DMS 273 (cell line): ENCODE data around the gene RAMP2.

Source experiments
- DNase-seq: peaks from one replicate; lab custom pipeline; 2025; ENCODE audit not compliant: unreplicated experiment; lab: John Stamatoyannopoulos, UW

RAMP2 gene

DNA sequence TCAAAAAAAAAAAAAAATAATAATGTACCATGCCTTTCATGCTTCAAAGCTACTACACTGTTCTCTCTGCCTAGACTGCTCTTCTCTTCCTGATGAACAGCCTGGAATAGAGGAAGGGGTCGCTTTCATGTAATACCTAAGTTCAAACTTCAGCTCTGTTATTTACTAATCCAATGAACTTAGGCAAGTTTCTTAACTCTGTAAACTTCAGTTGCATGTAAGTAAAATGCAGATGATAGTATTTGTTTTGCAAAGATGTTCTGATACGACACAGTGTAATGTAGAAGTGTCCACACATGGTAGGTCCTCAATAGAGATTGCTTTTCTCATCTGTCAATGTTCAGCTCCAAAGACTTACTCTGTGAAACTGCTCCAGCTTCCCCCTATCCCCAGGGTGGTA is 30.9 kb downstream of the RAMP2 start:
- no peak for DNase-seq

DNA sequence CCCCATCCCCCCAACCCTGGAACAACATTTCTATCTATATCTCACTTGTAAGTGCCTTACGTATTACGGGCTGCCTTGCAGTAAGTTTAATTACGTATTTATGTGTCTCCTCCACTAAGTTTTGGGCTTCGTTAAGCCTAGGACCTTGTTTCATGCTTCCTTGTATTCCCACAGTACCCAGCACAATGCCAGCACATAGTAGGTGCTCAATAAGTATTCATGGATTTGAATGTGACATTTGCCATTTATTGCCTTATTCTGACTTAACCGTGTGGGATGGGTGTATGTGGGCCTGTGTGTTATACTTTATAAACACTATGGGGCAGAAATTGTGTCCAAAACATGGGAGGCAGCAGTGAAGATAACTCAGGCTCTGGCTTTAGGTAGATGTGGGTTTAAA is 31.5 kb downstream of the RAMP2 start:
- DNase-seq: no peak

DNA sequence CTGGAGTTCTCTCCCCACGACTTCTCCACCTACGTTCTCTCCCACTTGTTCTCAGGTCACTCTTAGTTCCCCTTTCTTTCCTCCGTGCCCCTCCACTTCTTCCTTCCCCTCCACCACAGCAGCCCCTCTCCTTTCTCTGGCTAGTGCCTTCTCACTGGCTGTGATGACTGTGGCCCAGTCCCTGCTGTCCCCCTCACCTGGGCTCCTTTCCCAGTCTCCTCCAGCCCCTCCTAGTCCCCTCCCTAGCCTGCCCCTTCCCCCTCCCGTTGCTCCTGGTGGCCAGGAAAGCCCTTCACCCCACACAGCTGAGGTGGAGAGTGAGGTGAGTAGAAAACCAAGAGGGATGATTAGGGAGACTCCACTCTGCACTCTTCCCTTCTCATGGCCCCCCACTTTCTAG is 34.0 kb downstream of the RAMP2 start:
- no peak for DNase-seq

DNA sequence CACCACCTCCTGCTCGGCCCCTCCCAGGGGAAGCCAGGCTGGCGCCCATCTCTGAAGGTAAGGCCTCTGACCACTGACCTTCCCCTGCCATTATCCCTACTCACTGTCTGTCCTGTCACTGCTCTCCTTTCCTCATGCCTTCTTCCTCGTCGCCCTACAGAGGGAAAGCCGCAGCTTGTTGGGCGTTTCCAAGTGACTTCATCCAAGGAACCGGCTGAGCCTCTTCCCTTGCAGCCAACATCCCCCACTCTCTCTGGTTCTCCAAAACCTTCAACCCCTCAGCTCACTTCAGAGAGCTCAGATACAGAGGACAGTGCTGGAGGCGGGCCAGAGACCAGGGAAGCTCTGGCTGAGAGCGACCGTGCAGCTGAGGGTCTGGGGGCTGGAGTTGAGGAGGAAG is 34.4 kb downstream of the RAMP2 start:
- DNase-seq: no peak

DNA sequence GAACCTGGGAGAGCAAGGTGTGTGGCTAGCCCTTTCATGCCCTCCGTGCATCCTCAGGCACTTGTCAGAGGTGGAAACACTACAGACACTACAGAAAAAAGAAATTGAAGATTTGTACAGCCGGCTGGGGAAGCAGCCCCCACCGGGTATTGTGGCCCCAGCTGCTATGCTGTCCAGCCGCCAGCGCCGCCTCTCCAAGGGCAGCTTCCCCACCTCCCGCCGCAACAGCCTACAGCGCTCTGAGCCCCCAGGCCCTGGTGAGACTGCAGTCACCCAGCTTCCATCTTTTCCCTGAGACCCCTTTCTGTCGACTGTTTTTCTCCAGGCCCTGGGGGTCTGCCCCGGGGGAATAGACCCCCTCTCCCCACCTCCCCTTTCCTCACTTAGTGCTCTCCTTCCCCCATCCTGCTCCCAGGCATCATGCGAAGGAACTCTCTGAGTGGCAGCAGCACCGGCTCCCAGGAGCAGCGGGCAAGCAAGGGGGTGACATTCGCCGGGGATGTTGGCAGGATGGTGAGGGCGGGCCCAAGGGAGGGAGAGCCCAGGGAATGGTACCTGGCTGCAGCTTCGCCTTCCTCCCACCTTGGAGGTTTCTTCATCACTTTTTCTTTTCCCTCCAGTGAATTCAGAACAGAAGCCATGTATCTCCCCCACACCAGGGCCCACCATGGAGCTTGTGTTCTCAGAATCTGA is 35.2 kb downstream of the RAMP2 start:
- DNase-seq: no peak

DNA sequence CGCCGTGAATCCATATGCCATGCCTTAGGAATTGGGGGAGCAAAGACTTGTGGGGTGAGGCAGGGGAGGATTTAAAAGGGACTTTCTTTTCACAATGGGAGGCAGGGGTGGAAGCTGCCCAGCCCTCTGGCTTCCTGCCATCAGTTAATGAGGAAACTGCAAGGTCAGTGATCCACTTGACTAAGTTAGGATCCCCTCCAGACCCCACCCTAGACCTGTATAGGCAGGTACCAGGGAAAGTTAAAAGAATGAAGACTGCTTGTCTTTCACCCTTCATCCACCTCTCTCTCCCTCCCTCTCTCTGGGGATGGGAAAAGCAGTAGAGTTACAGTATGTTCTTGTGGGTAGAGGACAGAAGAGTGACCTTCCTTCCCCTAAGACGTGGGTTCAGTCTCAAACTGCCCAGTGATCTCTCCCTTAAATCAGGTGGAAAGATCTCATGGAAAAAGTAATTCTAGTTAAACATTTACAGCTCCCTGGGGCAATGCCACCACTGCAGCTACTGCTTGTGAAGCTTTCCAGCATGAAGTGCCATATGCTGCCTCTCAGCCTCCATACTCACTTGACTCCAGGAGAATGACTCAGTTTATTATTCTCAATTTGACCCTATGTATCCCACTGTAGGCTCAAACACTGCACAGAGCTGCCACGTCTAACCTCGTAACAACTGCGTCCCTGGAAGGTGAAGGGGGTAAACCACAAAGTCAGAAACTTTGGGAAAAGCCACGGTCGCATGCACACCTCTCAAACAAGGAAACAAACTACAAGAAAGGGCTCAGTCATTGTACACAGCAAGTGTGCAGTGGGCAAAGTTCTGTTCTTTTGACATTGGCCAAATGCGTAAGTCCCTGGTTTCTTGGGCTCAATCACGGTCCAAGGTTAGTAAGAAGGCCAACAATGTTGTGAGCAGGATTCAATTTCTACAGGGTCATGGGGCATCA is 36.3 kb downstream of the RAMP2 start:
- peak; percentile 66 for DNase-seq

DNA sequence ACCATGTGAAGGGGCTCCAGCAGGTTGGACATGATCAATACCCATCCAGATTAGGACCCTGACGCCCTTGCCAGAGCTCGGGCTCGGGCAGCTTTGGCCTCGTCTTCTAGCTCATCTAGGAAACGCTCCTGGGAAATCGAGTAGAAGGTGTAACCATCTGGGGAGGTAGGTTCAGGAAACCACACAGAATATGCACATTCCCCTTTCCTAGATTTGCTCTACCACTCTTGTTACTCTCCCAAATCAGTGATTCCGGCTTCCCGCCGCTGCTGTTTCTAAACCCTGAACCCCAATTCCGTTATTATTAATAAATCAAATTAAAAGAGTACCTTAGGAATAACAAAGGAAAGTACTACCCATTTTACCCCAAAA is 37.0 kb downstream of the RAMP2 start:
- peak; percentile 39 for DNase-seq

DNA sequence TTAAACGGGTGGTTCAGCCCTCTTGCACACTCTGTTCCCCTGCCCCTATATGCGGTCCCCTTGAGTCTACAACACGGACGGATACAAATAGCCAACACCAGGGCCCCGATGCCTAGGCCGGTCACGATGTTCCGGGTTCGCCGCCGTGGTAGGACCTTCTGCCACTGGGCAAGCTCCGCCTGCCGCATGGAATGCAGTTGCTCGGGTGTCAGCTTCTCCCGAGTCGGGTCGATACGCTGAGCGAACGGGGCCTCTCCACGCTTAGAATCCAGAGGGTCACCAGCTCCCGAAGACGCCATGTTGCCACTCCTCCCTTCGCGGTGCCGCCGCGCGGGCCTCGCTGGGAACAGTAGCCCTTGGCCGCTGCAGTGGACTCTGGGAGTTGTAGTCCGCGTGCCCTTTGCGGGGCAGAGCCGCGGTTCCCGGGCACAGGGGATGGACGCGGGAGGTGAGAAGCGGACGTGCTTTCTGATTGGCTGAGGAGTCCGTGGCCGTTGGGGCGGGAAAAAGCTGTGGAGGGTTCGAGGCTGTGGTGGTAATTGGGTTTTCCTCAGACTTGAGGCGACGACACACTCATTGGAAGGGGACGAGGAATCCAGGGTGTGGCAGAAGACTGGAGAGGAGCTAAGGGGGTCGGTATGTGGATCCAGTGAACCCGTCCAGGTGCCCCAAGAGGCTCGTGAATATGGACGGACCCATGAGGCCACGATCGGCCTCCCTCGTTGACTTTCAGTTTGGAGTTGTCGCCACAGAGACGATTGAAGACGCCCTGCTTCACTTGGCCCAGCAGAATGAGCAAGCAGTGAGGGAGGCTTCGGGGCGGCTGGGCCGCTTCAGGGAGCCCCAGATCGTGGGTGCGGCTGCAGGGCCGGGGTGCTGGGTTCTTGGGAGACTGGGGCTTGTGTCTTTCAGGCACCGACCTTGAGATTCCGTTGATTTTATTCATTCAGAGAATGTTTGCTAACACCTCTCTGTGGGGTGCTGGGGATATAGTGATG is 37.7 kb downstream of the RAMP2 start, which contains the start of the genes CNTD1 and COA3:
Gene CNTD1, plus strand, starts transcription at position 479 of the 998 bp plus-strand sequence. Its CDS starts 207 bp downstream, at position 686.
Gene COA3, minus strand, starts transcription at position 322 of the 998 bp plus-strand sequence. Its CDS starts 23 bp downstream, at position 299.
- peak; percentile 96 for DNase-seq

DNA sequence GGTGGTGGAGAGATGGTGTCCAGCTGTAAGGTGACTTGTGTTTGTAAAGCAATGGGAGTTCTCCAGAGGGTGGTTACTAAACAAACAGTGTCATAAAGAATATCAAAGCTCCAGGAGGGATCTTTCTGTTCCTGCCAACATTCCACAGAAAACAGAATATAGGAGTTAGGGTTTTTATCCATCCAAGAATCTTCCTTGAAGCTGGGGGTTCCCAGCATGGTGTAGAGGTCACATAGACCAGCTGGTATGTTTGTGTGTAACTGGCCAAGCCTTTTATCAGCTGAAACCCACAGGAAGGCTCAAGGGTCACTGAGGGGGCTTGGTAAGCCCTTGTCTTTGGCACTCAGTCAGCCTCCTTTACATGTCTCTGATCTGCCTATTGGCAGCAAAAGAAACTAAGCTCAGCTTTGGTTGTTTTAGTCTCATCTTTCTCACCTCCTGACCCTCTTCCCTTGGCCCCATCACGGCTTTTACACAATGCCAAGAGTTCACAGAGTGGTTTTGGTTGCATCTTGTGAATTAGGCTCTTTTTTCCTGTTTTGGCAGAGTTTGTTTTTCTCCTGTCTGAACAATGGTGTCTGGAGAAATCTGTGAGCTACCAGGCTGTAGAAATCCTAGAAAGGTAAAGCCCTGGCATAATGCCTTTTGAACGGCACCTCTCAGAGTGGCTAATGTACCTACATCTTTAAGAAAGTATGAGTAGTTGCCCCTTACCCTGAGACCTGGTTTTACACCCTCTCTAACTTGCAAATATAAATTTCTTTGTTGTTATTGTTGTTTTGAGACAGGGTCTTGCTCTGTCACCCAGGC is 42.3 kb downstream of the RAMP2 start:
- no peak for DNase-seq

DNA sequence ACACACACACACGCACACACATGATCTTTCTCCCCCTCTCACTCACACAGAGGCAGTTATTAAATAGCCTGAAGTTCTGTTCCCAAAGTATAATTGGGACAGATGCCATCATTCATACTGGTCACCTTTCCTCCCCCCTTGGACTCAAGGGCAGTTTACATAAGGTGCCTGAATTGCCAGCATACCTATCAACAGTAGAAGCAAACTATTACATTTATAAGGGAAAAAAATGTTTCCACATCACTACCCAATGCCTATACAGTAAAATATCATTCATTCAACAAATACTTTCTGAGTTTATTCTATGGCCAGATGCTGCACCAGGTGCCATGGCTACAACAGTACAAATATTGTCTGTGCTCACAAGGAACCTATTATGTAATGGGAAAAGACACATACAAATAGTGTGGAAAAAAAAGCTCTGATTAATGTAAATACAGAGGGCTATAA is 43.9 kb downstream of the RAMP2 start:
- DNase-seq: peak; percentile 18

DNA sequence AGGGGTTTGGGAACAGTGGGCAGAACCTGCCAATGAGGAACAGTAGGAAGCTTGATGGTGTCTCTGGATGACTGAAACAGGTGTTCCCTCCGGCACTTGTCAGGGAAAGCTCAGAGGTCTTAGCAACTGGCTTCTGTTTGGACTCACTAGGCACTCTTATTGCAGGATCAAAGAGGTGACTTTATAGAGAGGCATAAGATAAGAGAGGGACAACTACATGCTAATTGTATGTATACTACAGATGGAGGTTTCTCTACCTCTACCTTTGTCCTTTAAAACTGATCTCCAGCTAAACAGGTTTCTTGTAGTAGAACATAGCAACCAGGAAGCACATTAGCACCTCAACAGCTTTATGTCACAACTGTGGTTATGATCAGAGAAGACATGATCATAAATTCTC is 45.2 kb downstream of the RAMP2 start:
- DNase-seq: no peak

DNA sequence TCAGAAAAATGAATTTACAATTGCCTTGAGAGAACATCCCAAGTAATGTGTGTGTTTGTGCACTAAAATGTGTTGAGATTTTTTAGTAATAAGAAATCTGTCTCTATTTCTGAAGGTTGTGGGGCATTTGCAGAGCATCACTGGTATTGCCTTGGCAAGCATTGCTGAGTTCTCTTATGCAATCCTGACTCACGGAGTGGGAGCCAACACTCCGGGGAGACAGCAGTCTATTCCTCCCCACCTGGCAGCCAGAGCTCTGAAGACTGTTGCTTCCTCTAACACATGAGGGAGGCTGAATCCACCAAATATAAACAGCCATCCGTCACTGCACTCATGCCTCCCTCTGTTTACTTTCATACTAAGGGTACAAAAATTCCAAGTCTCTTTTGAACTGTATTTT is 48.2 kb downstream of the RAMP2 start:
- DNase-seq: no peak
